ENCODE data around the gene KMO. TPM values are rescaled to one million over a fixed set of nuclear protein-coding genes. Genes with fewer than 3 reads are reported as not detected.
A peak's percentile ranks its signal among the peaks of the same experiment; 100 is the strongest.

The KMO gene
- total RNA-seq, 1 donor from 2014 or later, result 0.50 TPM

- H3K4me1 Mint-ChIP-seq (ENCODE audit: low read depth, unreplicated experiment), result peaks cover 30% of the 10 kb centered on the region
Measured at GRCh38 chr1:241608379-241609033, 76.3 kb downstream of the KMO start.

GRCh38 chr1:241610056-241610815 is 78.1 kb downstream of the KMO start:
- Histone ChIP-seq H3K9me3 (ENCODE audit: insufficient read depth, low read depth, low read length) (no peaks in the 10 kb centered on the region), H3K79me2 (ENCODE audit: insufficient read depth, low read length) (no peaks in the 10 kb centered on the region), H3K4me2 (ENCODE audit: low read length) (peak overlapping the region; percentile 8), H3K27ac (ENCODE audit: low read depth, low read length) (no peak overlapping the region), H3K4me3 (ENCODE audit: insufficient read depth, low read depth, low read length) (no peak overlapping the region), H2AFZ (ENCODE audit: low read depth, low read length) (no peak overlapping the region), H3K4me1 (ENCODE audit: insufficient read depth, low read length) (peaks cover 33% of the 10 kb centered on the region), H3K27me3 (ENCODE audit: insufficient read depth, low read length) (no peaks in the 10 kb centered on the region), H3K36me3 (ENCODE audit: insufficient read depth, low read length) (no peaks in the 10 kb centered on the region), H3K9ac (ENCODE audit: low read length) (no peak overlapping the region), H4K20me1 (ENCODE audit: insufficient read depth, low read length) (no peaks in the 10 kb centered on the region)
- FAIRE-seq (no peak), DNase-seq (ENCODE audit: low read depth) (no peak)
- no peak overlapping the region for H3K27ac Mint-ChIP-seq (ENCODE audit: unreplicated experiment)
- H3K36me3 Mint-ChIP-seq (ENCODE audit: low read depth, unreplicated experiment), result no peaks in the 10 kb centered on the region
- H3K27me3 Mint-ChIP-seq (ENCODE audit: low read depth, unreplicated experiment), result no peaks in the 10 kb centered on the region
- H3K4me1 Mint-ChIP-seq (ENCODE audit: low read depth, unreplicated experiment), result peaks cover 24% of the 10 kb centered on the region
- H3K4me3 Mint-ChIP-seq (ENCODE audit: unreplicated experiment), result no peak overlapping the region
- TF ChIP-seq EZH2 (IDR thresholded peaks at IDR 0.05; ENCODE audit: insufficient read depth, low read length) (no peak), CTCF (IDR thresholded peaks at IDR 0.05; ENCODE audit: insufficient read depth, low read depth, low read length) (no peak)
- no peaks in the 10 kb centered on the region for H3K9me3 Mint-ChIP-seq (ENCODE audit: unreplicated experiment)

More at GRCh38 chr1:241608379-241609033, 76.3 kb downstream of the KMO start:
- H2AFZ ChIP-seq (ENCODE audit: low read depth, low read length), result no peak overlapping the region
- Mint-ChIP-seq H3K27ac (ENCODE audit: unreplicated experiment) (peak overlapping the region; percentile 83), H3K4me3 (ENCODE audit: unreplicated experiment) (no peak overlapping the region), H3K9me3 (ENCODE audit: unreplicated experiment) (no peaks in the 10 kb centered on the region), H3K27me3 (ENCODE audit: low read depth, unreplicated experiment) (no peaks in the 10 kb centered on the region), H3K36me3 (ENCODE audit: low read depth, unreplicated experiment) (no peaks in the 10 kb centered on the region)
- H4K20me1 ChIP-seq (ENCODE audit: insufficient read depth, low read length), result no peaks in the 10 kb centered on the region
- H3K9me3 ChIP-seq (ENCODE audit: insufficient read depth, low read depth, low read length), result no peaks in the 10 kb centered on the region
- peak overlapping the region; percentile 44 for H3K4me2 ChIP-seq (ENCODE audit: low read length)
- H3K27me3 ChIP-seq (ENCODE audit: insufficient read depth, low read length), result no peaks in the 10 kb centered on the region
- no peak overlapping the region for H3K27ac ChIP-seq (ENCODE audit: low read depth, low read length)
- no peak overlapping the region for H3K4me3 ChIP-seq (ENCODE audit: insufficient read depth, low read depth, low read length)
- DNase-seq (ENCODE audit: low read depth) (peak; percentile 58), FAIRE-seq (no peak)
- H3K36me3 ChIP-seq (ENCODE audit: insufficient read depth, low read length), result no peaks in the 10 kb centered on the region
- peaks cover 34% of the 10 kb centered on the region for H3K4me1 ChIP-seq (ENCODE audit: insufficient read depth, low read length)
- TF ChIP-seq CTCF (IDR thresholded peaks at IDR 0.05; ENCODE audit: insufficient read depth, low read depth, low read length) (no peak), EZH2 (IDR thresholded peaks at IDR 0.05; ENCODE audit: insufficient read depth, low read length) (no peak)
- H3K9ac ChIP-seq (ENCODE audit: low read length), result no peak overlapping the region
- no peaks in the 10 kb centered on the region for H3K79me2 ChIP-seq (ENCODE audit: insufficient read depth, low read length)

All from astrocyte (in vitro differentiated cells and primary cell).